ENCODE measurements around the gene SESTD1.
A peak's percentile ranks its signal among the peaks of the same experiment; 100 is the strongest.
"Not testable (repeated sequence)": the region's sequence is repeated elsewhere in the genome, so short reads cannot be mapped to it uniquely, and the experiment has no call there.

Gene SESTD1

DNA sequence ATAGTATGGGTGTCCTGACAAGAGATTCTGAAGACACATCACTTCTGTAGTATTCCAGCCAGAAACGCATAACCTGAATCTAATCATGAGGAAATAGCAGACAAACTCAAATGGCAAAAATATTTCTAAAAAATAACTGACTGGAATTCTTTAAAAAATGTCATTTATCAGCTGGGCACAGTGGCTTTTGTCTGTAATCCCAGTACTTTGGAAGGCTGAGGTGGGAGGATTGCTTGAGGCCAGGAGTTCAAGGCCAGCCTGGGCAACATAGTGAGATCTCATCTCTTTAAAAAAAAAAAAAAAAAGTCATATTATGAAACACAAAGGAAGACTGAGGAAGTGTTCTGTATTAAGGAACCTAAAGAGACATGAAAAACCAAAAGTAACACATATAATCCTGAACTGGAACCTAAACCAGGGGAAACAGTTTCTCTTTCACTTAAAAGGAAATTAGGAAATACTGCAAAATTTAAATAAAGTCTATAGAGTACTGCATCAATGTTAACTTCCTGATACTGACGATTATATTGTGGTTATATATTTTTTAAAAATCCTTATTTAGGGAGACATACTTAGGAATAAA is 29.9 kb downstream of the SESTD1 start:
- Histone ChIP-seq H3K9ac (ENCODE audit: low read length) (no peak overlapping the region), H3K9me3 (ENCODE audit: low read length) (no peaks in the 10 kb centered on the region), H3K4me1 (ENCODE audit: insufficient read depth, low read length) (peaks cover 25% of the 10 kb centered on the region), H3K36me3 (ENCODE audit: insufficient read depth, low read length) (no peaks in the 10 kb centered on the region), H3K27ac (ENCODE audit: low read depth, low read length) (no peak overlapping the region), H3K27me3 (ENCODE audit: control insufficient read depth in 1 of 2, insufficient read depth in 2 of 2, low read length in 2 of 2) (no peaks in the 10 kb centered on the region), H3K4me3 (ENCODE audit: low read depth in 1 of 2, low read length in 2 of 2) (no peak overlapping the region)

DNA sequence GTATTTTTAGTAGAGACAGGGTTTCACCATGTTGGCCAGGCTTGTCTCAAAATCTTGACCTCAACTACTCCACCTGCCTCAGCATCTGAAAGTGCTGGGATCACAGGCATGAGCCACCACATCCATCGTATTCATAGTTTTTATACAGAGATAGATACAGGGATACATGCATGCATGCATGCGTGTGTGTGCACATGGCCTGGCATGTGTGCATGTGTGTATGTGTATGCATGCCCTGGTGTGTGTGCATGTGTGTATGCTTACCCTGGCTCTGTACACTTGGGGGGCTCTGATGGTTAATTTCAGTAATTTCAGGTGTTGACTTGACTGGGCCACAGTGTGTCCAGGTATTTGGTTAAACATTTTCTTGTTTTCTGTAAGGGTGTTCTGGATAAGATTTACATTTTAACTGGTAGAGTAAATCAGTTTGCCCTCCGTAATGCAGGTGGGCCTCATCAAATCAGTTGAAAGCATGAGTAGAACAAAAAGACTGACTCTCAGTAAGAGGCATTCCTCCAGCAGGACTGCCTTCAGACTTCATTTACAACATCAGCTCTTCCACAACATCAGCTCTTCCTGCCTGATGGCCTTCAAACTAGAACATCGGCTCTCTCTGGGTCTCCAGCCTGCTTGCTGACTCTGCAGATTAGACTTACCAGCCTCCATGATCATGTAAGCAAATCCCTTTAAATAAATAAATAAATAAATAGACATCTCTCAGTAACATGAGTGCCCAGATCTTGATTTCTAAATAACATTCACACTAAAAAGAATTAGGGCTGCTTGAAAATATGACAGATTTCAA is 30.8 kb downstream of the SESTD1 start:
- H3K27me3 ChIP-seq (ENCODE audit: control insufficient read depth in 1 of 2, insufficient read depth in 2 of 2, low read length in 2 of 2): no peaks in the 10 kb centered on the region
- peaks cover 15% of the 10 kb centered on the region for H3K4me1 ChIP-seq (ENCODE audit: insufficient read depth, low read length)
- no peak overlapping the region for H3K9ac ChIP-seq (ENCODE audit: low read length)
- no peaks in the 10 kb centered on the region for H3K36me3 ChIP-seq (ENCODE audit: insufficient read depth, low read length)
- H3K4me3 ChIP-seq (ENCODE audit: low read depth in 1 of 2, low read length in 2 of 2): no peak overlapping the region
- no peaks in the 10 kb centered on the region for H3K9me3 ChIP-seq (ENCODE audit: low read length)
- no peak overlapping the region for H3K27ac ChIP-seq (ENCODE audit: low read depth, low read length)

GRCh38 chr2:179233083-179233490 is 31.5 kb downstream of the SESTD1 start:
- Histone ChIP-seq H3K36me3 (ENCODE audit: insufficient read depth, low read length) (no peaks in the 10 kb centered on the region), H3K27ac (ENCODE audit: low read depth, low read length) (peak overlapping the region; percentile 56), H3K9ac (ENCODE audit: low read length) (no peak overlapping the region), H3K4me1 (ENCODE audit: insufficient read depth, low read length) (peaks cover 10% of the 10 kb centered on the region), H3K4me3 (ENCODE audit: low read depth in 1 of 2, low read length in 2 of 2) (no peak overlapping the region), H3K27me3 (ENCODE audit: control insufficient read depth in 1 of 2, insufficient read depth in 2 of 2, low read length in 2 of 2) (no peaks in the 10 kb centered on the region), H3K9me3 (ENCODE audit: low read length) (no peaks in the 10 kb centered on the region)

GRCh38 chr2:179226961-179227259 is 37.7 kb downstream of the SESTD1 start:
- peaks cover 31% of the 10 kb centered on the region for H3K4me1 ChIP-seq (ENCODE audit: insufficient read depth, low read length)
- no peak overlapping the region for H3K27ac ChIP-seq (ENCODE audit: low read depth, low read length)
- H3K4me3 ChIP-seq (ENCODE audit: low read depth in 1 of 2, low read length in 2 of 2): no peak overlapping the region

GRCh38 chr2:179226203-179226960 is 38.2 kb downstream of the SESTD1 start:
- H3K27ac ChIP-seq (ENCODE audit: low read depth, low read length): no peak overlapping the region
- no peak overlapping the region for H3K4me3 ChIP-seq (ENCODE audit: low read depth in 1 of 2, low read length in 2 of 2)
- no peaks in the 10 kb centered on the region for H3K27me3 ChIP-seq (ENCODE audit: control insufficient read depth in 1 of 2, insufficient read depth in 2 of 2, low read length in 2 of 2)
- H3K36me3 ChIP-seq (ENCODE audit: insufficient read depth, low read length): no peaks in the 10 kb centered on the region
- no peak overlapping the region for H3K9ac ChIP-seq (ENCODE audit: low read length)
- no peaks in the 10 kb centered on the region for H3K9me3 ChIP-seq (ENCODE audit: low read length)
- H3K4me1 ChIP-seq (ENCODE audit: insufficient read depth, low read length): peaks cover 32% of the 10 kb centered on the region

More at GRCh38 chr2:179226961-179227259, 37.7 kb downstream of the SESTD1 start:
- Histone ChIP-seq H3K36me3 (ENCODE audit: insufficient read depth, low read length) (no peaks in the 10 kb centered on the region), H3K9ac (ENCODE audit: low read length) (no peak overlapping the region), H3K27me3 (ENCODE audit: control insufficient read depth in 1 of 2, insufficient read depth in 2 of 2, low read length in 2 of 2) (no peaks in the 10 kb centered on the region), H3K9me3 (ENCODE audit: low read length) (no peaks in the 10 kb centered on the region)

DNA sequence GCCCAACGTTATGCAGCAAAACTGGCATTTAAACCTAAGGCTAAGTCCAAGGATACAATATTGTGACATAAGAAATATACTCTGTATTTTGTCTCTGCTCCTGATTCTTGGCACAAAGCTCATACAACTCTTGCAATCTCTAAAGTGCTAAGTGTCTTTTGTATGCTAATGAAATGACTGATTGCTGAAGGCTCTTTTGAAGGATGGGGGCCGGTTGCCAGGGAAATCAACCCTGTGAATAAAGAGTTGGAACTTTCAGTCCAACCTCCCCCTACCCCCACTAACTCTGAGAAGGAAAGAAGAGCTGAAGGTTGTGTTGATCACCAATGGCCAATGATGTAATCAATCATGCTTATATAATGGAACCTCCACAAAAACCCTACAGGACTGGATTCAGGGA is 40.3 kb downstream of the SESTD1 start:
- no peaks in the 10 kb centered on the region for H3K9me3 ChIP-seq (ENCODE audit: low read length)
- H3K27me3 ChIP-seq (ENCODE audit: control insufficient read depth in 1 of 2, insufficient read depth in 2 of 2, low read length in 2 of 2): no peaks in the 10 kb centered on the region
- H3K4me1 ChIP-seq (ENCODE audit: insufficient read depth, low read length): peaks cover 37% of the 10 kb centered on the region
- no peak overlapping the region for H3K27ac ChIP-seq (ENCODE audit: low read depth, low read length)
- no peaks in the 10 kb centered on the region for H3K36me3 ChIP-seq (ENCODE audit: insufficient read depth, low read length)
- no peak overlapping the region for H3K9ac ChIP-seq (ENCODE audit: low read length)
- no peak overlapping the region for H3K4me3 ChIP-seq (ENCODE audit: low read depth in 1 of 2, low read length in 2 of 2)

DNA sequence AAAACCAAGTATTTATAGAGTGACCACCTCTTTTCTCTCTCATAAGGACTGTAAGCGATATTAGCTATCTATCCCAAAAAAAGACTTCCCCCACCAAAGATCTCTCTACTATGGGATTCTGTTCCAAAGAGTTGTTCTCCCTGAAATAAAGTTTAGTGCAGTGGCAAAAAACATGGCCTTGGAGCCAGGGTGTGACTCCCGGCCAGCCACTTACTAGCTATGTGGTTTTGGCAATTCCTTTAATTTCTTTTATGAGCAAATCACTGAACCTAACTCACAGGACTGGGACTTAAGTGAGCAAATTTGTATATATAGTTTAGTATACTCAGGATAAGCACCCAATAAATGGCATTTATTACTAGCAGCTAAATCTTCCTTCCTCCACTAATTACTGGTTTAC is 42.6 kb downstream of the SESTD1 start:
- Histone ChIP-seq H3K36me3 (ENCODE audit: insufficient read depth, low read length) (no peaks in the 10 kb centered on the region), H3K9ac (ENCODE audit: low read length) (no peak overlapping the region), H3K9me3 (ENCODE audit: low read length) (no peaks in the 10 kb centered on the region), H3K27ac (ENCODE audit: low read depth, low read length) (no peak overlapping the region), H3K27me3 (ENCODE audit: control insufficient read depth in 1 of 2, insufficient read depth in 2 of 2, low read length in 2 of 2) (no peaks in the 10 kb centered on the region), H3K4me1 (ENCODE audit: insufficient read depth, low read length) (peaks cover 43% of the 10 kb centered on the region), H3K4me3 (ENCODE audit: low read depth in 1 of 2, low read length in 2 of 2) (no peak overlapping the region)

GRCh38 chr2:179218848-179219594 is 45.6 kb downstream of the SESTD1 start:
- Histone ChIP-seq H3K4me3 (ENCODE audit: low read depth in 1 of 2, low read length in 2 of 2) (no peak overlapping the region), H3K4me1 (ENCODE audit: insufficient read depth, low read length) (peaks cover 26% of the 10 kb centered on the region), H3K27ac (ENCODE audit: low read depth, low read length) (no peak overlapping the region), H3K36me3 (ENCODE audit: insufficient read depth, low read length) (no peaks in the 10 kb centered on the region), H3K27me3 (ENCODE audit: control insufficient read depth in 1 of 2, insufficient read depth in 2 of 2, low read length in 2 of 2) (no peaks in the 10 kb centered on the region), H3K9ac (ENCODE audit: low read length) (no peak overlapping the region), H3K9me3 (ENCODE audit: low read length) (no peaks in the 10 kb centered on the region)

- H3K9ac ChIP-seq (ENCODE audit: low read length); H3K36me3 ChIP-seq (ENCODE audit: insufficient read depth, low read length); H3K4me3 ChIP-seq (ENCODE audit: low read depth in 1 of 2, low read length in 2 of 2); H3K9me3 ChIP-seq (ENCODE audit: low read length); H3K27me3 ChIP-seq (ENCODE audit: control insufficient read depth in 1 of 2, insufficient read depth in 2 of 2, low read length in 2 of 2); H3K27ac ChIP-seq (ENCODE audit: low read depth, low read length): not testable (repeated sequence)
- H3K4me1 ChIP-seq (ENCODE audit: insufficient read depth, low read length): peaks cover 13% of the 10 kb centered on the region
These were observed 50.0 kb downstream of the SESTD1 start for GRCh38 chr2:179214671-179215070.

DNA sequence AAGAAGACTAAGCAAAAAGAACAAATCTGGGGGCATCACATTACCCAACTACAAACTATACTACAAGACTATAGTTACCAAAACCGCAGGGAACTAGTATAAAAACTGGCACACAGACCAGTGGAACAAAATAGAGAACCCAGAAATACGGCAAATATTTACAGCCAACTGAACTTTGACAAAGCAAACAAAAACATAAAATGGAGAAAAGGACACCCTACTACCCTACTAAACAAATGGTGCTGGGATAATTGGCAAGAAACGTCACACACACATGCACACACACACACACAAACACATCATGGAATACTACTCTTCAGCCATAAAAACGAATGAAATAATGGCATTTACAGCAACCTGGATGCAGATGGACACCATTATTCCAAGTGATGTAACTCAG is 53.3 kb downstream of the SESTD1 start:
- Histone ChIP-seq H3K27me3 (ENCODE audit: control insufficient read depth in 1 of 2, insufficient read depth in 2 of 2, low read length in 2 of 2) (no peaks in the 10 kb centered on the region), H3K36me3 (ENCODE audit: insufficient read depth, low read length) (no peaks in the 10 kb centered on the region), H3K27ac (ENCODE audit: low read depth, low read length) (no peak overlapping the region), H3K9me3 (ENCODE audit: low read length) (no peaks in the 10 kb centered on the region), H3K4me1 (ENCODE audit: insufficient read depth, low read length) (no peaks in the 10 kb centered on the region), H3K9ac (ENCODE audit: low read length) (no peak overlapping the region), H3K4me3 (ENCODE audit: low read depth in 1 of 2, low read length in 2 of 2) (no peak overlapping the region)

- not testable (repeated sequence) for H3K4me1 ChIP-seq (ENCODE audit: insufficient read depth, low read length); H3K27me3 ChIP-seq (ENCODE audit: control insufficient read depth in 1 of 2, insufficient read depth in 2 of 2, low read length in 2 of 2); H3K27ac ChIP-seq (ENCODE audit: low read depth, low read length); H3K9me3 ChIP-seq (ENCODE audit: low read length); H3K36me3 ChIP-seq (ENCODE audit: insufficient read depth, low read length); H3K4me3 ChIP-seq (ENCODE audit: low read depth in 1 of 2, low read length in 2 of 2); H3K9ac ChIP-seq (ENCODE audit: low read length)
These were observed 56.4 kb downstream of the SESTD1 start for GRCh38 chr2:179208277-179208676.
